Brain microvascular endothelial cell (primary cell): Measurements from ENCODE around the gene ALDOA.

Experiments used
- DNase-seq: peaks from one replicate; pipeline ENCODE4 v3.0.0-alpha.2; 2020
- H3K27ac ChIP-seq: fragments of 250-450 bp; sonication (Bioruptor Pico); 2 replicates; pipeline ENCODE4 v1.5.1; 2020; ENCODE audit warnings: mild to moderate bottlenecking, moderate library complexity
- H3K27me3 ChIP-seq: fragments of 250-450 bp; sonication (Bioruptor Pico); replicated peaks from 2 replicates; pipeline ENCODE4 v1.5.1; 2020; ENCODE audit warnings: mild to moderate bottlenecking
- H3K36me3 ChIP-seq: fragments of 250-450 bp; sonication (Bioruptor Pico); replicated peaks from 2 replicates; pipeline ENCODE4 v1.5.1; 2020; ENCODE audit warnings: mild to moderate bottlenecking
- H3K4me3 ChIP-seq: 2 replicates; pipeline ENCODE4 v1.5.1; 2011; ENCODE audit warnings: low read depth, mild to moderate bottlenecking, control low read depth, low read length, moderate library complexity
- in situ Hi-C: cut with HindIII; loops from 2 replicates; pipeline ENCODE4 v1.10.0; 2017; ENCODE audit warnings: low sequenced_read_pairs, low pct_ligation_motif_present
- TF ChIP-seq, protein P1 (sequence below): IDR thresholded peaks from 2 replicates; pipeline ENCODE4 v1.5.1; 2011; ENCODE audit warnings: low read depth, mild to moderate bottlenecking, moderate library complexity, low read length, control low read depth, inconsistent platforms; ENCODE audit errors: missing control alignments

ALDOA gene

DNA sequence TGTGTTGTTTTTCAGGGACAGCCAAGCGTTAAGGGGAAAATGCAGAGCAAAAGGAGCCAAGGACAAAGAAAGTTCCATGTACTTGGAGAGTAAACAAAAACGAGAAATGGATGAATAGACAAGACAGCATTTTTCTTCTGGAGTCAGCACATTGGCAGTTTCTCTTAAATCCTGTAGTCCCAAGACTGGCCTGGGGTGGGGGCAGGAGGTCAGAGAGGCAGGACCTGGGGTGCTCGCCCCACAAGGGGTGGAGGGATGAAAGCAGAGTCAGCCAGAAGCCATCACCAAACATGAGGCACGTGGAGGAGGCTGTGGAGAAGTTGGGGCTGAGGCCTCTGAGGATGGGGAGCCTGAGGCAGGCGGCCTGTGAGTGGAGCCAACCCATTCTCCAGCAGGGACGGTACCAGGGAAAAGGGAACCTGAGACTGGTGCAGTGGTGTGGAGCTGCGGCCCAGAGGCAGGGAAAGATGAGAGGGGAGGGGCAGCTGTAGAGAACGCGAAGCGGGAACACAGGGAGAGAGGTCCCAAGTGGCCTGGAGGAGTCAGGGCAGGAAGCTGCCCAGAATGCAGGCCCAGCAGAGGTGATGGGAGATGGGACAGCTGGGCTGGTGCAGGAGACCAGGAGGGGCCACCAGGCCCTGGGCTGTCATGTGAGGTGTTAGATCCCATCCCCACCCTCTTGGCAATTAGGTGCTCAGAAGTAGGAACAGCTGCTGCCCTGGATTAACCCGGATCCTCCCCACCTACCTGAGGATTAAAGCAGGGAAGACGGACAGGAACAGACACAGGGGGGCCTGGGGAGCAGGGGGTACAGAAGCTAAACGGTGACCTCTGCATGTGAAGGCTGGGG, 37.7 kb upstream of the ALDOA start:
- no peak overlapping the region for H3K4me3 ChIP-seq
- H3K36me3 ChIP-seq, result no peaks in the 10 kb centered on the region
- H3K27ac ChIP-seq, result no peak overlapping the region
- no peak for DNase-seq
- in situ Hi-C loops, result no loop called here
- peaks cover 42% of the 10 kb centered on the region for H3K27me3 ChIP-seq
- TF ChIP-seq, protein P1, sequence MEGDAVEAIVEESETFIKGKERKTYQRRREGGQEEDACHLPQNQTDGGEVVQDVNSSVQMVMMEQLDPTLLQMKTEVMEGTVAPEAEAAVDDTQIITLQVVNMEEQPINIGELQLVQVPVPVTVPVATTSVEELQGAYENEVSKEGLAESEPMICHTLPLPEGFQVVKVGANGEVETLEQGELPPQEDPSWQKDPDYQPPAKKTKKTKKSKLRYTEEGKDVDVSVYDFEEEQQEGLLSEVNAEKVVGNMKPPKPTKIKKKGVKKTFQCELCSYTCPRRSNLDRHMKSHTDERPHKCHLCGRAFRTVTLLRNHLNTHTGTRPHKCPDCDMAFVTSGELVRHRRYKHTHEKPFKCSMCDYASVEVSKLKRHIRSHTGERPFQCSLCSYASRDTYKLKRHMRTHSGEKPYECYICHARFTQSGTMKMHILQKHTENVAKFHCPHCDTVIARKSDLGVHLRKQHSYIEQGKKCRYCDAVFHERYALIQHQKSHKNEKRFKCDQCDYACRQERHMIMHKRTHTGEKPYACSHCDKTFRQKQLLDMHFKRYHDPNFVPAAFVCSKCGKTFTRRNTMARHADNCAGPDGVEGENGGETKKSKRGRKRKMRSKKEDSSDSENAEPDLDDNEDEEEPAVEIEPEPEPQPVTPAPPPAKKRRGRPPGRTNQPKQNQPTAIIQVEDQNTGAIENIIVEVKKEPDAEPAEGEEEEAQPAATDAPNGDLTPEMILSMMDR, result no peak

DNA sequence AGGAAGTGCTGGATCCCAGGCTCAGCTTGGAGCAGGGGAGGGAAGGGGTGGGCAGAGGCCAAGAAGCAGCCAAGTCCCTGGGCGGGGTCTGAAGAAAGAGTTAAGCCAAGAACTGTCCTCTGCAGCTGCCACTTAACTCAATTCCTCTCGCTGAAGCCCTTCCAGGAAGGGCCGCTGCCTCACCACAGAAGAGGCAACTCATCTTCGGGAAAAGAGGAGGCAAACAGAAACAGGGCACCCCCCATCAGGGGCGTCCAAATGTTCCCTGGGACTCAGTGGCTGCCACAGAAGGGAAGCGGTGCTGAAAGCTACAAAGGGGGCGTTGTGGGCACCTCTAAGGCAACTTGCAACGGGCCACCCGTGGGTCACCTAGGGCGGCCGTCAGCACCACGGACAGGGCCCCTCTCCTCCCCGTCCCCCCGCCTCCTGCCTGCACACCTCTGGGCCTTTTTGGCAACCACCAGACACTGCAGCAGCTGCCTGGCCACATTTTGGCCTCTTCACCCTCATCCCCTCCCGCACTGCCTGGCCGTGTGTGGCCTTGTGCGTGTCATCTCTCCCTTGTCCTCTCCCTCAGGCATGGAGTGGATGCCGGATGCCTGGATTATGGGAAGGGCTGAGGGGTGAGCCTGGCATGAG, 37.0 kb upstream of the ALDOA start:
- in situ Hi-C loops, result no loop called here
- Histone ChIP-seq H3K4me3 (no peak overlapping the region), H3K27ac (no peak overlapping the region), H3K36me3 (no peaks in the 10 kb centered on the region), H3K27me3 (peaks cover 41% of the 10 kb centered on the region)
- no peak for DNase-seq
- TF ChIP-seq, protein P1, result no peak

- Histone ChIP-seq H3K4me3 (no peak overlapping the region), H3K27me3 (peaks cover 41% of the 10 kb centered on the region), H3K27ac (no peak overlapping the region), H3K36me3 (no peaks in the 10 kb centered on the region)
- DNase-seq, result no peak
- in situ Hi-C loops, result no loop called here
- TF ChIP-seq, protein P1, result no peak
Measured at GRCh38 chr16:30030011-30030685, 35.4 kb upstream of the ALDOA start.

DNA sequence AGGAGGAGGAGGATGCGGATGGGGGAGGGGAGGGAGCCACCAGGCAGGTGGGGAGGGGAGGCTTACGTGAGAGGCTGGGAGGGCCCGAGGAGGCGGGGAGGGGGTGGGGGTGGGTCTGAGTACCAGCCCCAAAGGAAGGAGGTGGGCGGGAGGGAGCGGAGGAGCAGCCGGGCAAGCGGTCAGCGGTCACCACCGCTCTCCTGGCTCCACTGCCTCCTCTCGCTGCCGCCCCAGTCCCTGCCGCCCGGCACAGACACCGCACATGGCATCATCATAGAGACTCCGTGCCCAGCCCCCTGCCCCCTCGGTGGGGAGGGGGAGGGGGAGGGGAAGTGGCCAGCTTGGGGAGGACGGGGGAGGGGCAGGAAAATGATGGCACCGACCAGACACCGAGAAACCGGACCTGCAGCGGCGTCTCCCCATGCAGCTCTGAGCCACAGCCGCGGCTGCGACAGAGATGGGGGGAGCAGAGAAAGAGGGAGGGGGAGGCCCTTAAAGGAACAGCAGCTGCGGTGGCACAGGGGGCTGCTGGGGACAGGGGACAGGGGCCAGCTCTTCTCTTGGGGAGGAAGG, 34.6 kb upstream of the ALDOA start, which contains the start of gene TLCD3B:
TLCD3B (minus strand) TSS at position 431 of the 573 bp plus-strand sequence. CDS start 744 bp downstream, outside the sequence.
- no peak for DNase-seq
- Histone ChIP-seq H3K36me3 (no peaks in the 10 kb centered on the region), H3K4me3 (no peak within 1 kb of the TSS), H3K27me3 (peaks cover 41% of the 10 kb centered on the region), H3K27ac (no peak within 1 kb of the TSS)
- TF ChIP-seq, protein P1, result no peak
- in situ Hi-C loops, result no loop called here

DNA sequence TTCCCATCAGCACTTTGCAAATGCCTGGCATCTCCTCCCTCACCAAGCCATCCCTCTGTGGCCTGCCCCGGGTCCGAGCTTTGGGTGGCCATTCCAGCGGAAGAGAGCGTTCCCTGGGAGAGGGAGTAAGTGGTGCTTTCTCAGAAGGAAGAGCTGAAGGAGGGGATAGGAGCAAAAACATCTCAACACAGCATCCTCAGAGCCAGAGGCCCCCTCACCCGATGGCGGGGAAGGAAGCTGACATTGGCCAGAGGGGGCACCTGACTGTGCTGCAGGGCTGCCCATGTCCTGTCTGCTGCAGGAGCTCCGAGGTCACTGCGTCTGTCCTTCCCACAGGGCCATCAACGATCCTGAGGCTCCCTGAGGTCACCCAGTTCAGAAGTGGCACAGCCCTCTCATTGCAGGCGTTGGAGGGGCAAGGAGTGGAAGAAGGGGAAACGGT, 34.1 kb upstream of the ALDOA start:
- H3K4me3 ChIP-seq, result no peak overlapping the region
- in situ Hi-C loops, result no loop called here
- DNase-seq, result no peak
- TF ChIP-seq, protein P1, result no peak
- no peaks in the 10 kb centered on the region for H3K36me3 ChIP-seq
- no peak overlapping the region for H3K27ac ChIP-seq
- H3K27me3 ChIP-seq, result peaks cover 41% of the 10 kb centered on the region
